Esophagus squamous epithelium (tissue), 5 donors: Measurements from ENCODE around the gene RGL4. TPM values are rescaled to one million over a fixed set of nuclear protein-coding genes. Genes with fewer than 3 reads are reported as not detected.
"Not testable (repeated sequence)": the region's sequence is repeated elsewhere in the genome, so short reads cannot be mapped to it uniquely, and the experiment has no call there.

Source experiments
- DNase-seq: peaks from one replicate; lab custom pipeline; 2025; lab: John Stamatoyannopoulos, UW
- H3K27ac ChIP-seq, 4 donors: fragments of 200-600 bp; sonication (generic); one replicate each; pipeline ENCODE4 v1.5.1; 2016 to 2019; ENCODE audit warnings: mild to moderate bottlenecking in 1 of 4
- H3K27me3 ChIP-seq, 4 donors: fragments of 200-600 bp; sonication (generic); 1 replicate in 3 of 4; 2 replicates in 1 of 4; pipeline versions ENCODE4 v1.5.1 to v1.6.0; 2017 to 2021; ENCODE audit warnings: antibody characterized with exemption in 1 of 4
- H3K36me3 ChIP-seq, 3 donors: fragments of 200-600 bp; sonication (generic); one replicate each; pipeline ENCODE4 v1.5.1; 2016 to 2019
- H3K4me1 ChIP-seq, 3 donors: fragments of 200-600 bp; sonication (generic); one replicate each; pipeline ENCODE4 v1.5.1; 2017 to 2019
- H3K4me3 ChIP-seq, 4 donors: fragments of 200-600 bp; sonication (generic); 1 replicate in 3 of 4; 2 replicates in 1 of 4; pipeline ENCODE4 v1.5.1; 2016 to 2019; ENCODE audit warnings: mild to moderate bottlenecking in 2 of 4, moderate library complexity in 1 of 4
- H3K9me3 ChIP-seq, 3 donors: fragments of 200-600 bp; sonication (generic); one replicate each; pipeline ENCODE4 v1.5.1; 2016 to 2019
- CTCF ChIP-seq, 6 experiments: fragments of 450-650 bp in 4 of 6; fragments of 200-600 bp in 2 of 6; sonication (generic) in 2 of 6; IDR thresholded peaks; one replicate each; pipeline ENCODE4 v1.5.1; 2016 to 2019; ENCODE audit warnings: antibody characterized with exemption in 6 of 6, mild to moderate bottlenecking in 4 of 6, moderate library complexity in 4 of 6
- POLR2A ChIP-seq, 4 donors: fragments of 450-650 bp; IDR thresholded peaks; one replicate each; pipeline ENCODE4 v1.6.1; 2017; ENCODE audit warnings: antibody characterized with exemption in 4 of 4, mild to moderate bottlenecking in 4 of 4, moderate library complexity in 3 of 4
- WGBS, 2 donors: methylation state at CpG; one replicate each; pipeline ENCODE4 v1.1.5; 2018; 5-methylcytosine and 5-hydroxymethylcytosine counted together
- intact Hi-C: fragments of 100-400 bp; cut with DNase I; formaldehyde crosslinking; loops from one replicate; pipeline ENCODE4 v1.15.0; 2022
- total RNA-seq, 4 donors: library from RNA; depleted of rRNA; stranded (reverse); fragments of >200 nt; gene quantifications; one replicate each; pipeline ENCODE4 v1.1.0, GENCODE V29; 2016
- donor health status: DM: yes; HTN: yes; CAD: no.

The RGL4 gene
- total RNA-seq, 4 donors from 2014 or later = not detected

GRCh38 chr22:23673050-23673620 is 17.7 kb upstream of the RGL4 start:
- Histone ChIP-seq H3K4me1 (no peaks in the 10 kb centered on the region), H3K4me3 (no peak overlapping the region), H3K9me3 (no peaks in the 10 kb centered on the region), H3K36me3 (peaks cover 0 to 27% (median 0%) of the 10 kb centered on the region in 3 donors), H3K27me3 (no peaks in the 10 kb centered on the region), H3K27ac (no peak overlapping the region)
- TF ChIP-seq CTCF (IDR thresholded peaks at IDR 0.05) = no peak
- TF ChIP-seq POLR2A (IDR thresholded peaks at IDR 0.05) = no peak
- intact Hi-C loops = no loop called here
- WGBS, 2 donors = 77 to 86% methylated on average over 5 to 6 of the region's 7 CpGs
- DNase-seq = no peak

GRCh38 chr22:23673826-23674690 is 16.8 kb upstream of the RGL4 start:
- H3K9me3 ChIP-seq = no peaks in the 10 kb centered on the region
- H3K36me3 ChIP-seq = peaks cover 0 to 29% (median 0%) of the 10 kb centered on the region in 3 donors
- no peaks in the 10 kb centered on the region for H3K4me1 ChIP-seq
- WGBS, 2 donors = 81 to 86% methylated on average over 8 to 13 of the region's 26 CpGs
- no peaks in the 10 kb centered on the region for H3K27me3 ChIP-seq
- H3K27ac ChIP-seq = no peak overlapping the region
- intact Hi-C loops = no loop called here
- TF ChIP-seq POLR2A (IDR thresholded peaks at IDR 0.05) = no peak
- no peak for TF ChIP-seq CTCF (IDR thresholded peaks at IDR 0.05)
- H3K4me3 ChIP-seq = no peak overlapping the region
- DNase-seq = no peak

- H3K27ac ChIP-seq, H3K4me3 ChIP-seq, H3K9me3 ChIP-seq, DNase-seq, intact Hi-C loops, H3K4me1 ChIP-seq, H3K27me3 ChIP-seq: not testable (repeated sequence)
- H3K36me3 ChIP-seq = peaks cover 0 to 28% (median 0%) of the 10 kb centered on the region in 3 donors
- WGBS, 2 donors = 89 to 90% methylated on average over 3 of the region's 6 CpGs
Observed at GRCh38 chr22:23674886-23675501, 15.8 kb upstream of the RGL4 start.

- WGBS, 2 donors = 93 to 100% methylated on average over 1 to 3 of the region's 17 CpGs
- Histone ChIP-seq H3K9me3 (no peaks in the 10 kb centered on the region), H3K4me3 (no peak overlapping the region), H3K4me1 (no peaks in the 10 kb centered on the region), H3K27ac (no peak overlapping the region), H3K27me3 (no peaks in the 10 kb centered on the region), H3K36me3 (peaks cover 0 to 22% (median 0%) of the 10 kb centered on the region in 3 donors)
- intact Hi-C loops = no loop called here
- no peak for TF ChIP-seq CTCF (IDR thresholded peaks at IDR 0.05)
- DNase-seq = no peak
Observed at GRCh38 chr22:23675502-23676415, 15.1 kb upstream of the RGL4 start.

- DNase-seq, H3K27me3 ChIP-seq, H3K27ac ChIP-seq, H3K4me3 ChIP-seq, H3K4me1 ChIP-seq, intact Hi-C loops, H3K9me3 ChIP-seq: not testable (repeated sequence)
- 93 to 96% methylated on average over 8 to 11 of the region's 12 CpGs for WGBS, 2 donors
- H3K36me3 ChIP-seq = peaks cover 0 to 29% (median 0%) of the 10 kb centered on the region in 3 donors
Observed at GRCh38 chr22:23676841-23677700, 13.7 kb upstream of the RGL4 start.
